RWPE2 (cell line): ENCODE results near the gene TSPEAR.

Experiments used
- ATAC-seq: fragments of 200-7000 bp; cut with Tn5 transposase; 3 replicates; pipeline ENCODE4 v1.9.1; 2021; ENCODE audit warnings: low read depth
- DNase-seq: peaks from one replicate; pipeline ENCODE4 v3.0.0-alpha.2; 2020; ENCODE audit warnings: low spot score
- H3K27ac ChIP-seq: fragments of 450-650 bp; 2 replicates; pipeline ENCODE4 v1.5.1; 2017; ENCODE audit warnings: mild to moderate bottlenecking; ENCODE audit not compliant: poor library complexity, severe bottlenecking
- H3K27me3 ChIP-seq: fragments of 250-450 bp; sonication (Bioruptor Pico); 2 replicates; pipeline ENCODE4 v1.5.1; 2021; ENCODE audit warnings: mild to moderate bottlenecking, moderate library complexity; ENCODE audit not compliant: insufficient read depth, poor library complexity, severe bottlenecking
- H3K36me3 ChIP-seq: fragments of 250-450 bp; sonication (Bioruptor Pico); 2 replicates; pipeline ENCODE4 v1.5.1; 2020; ENCODE audit warnings: low read depth, mild to moderate bottlenecking, moderate library complexity
- H3K4me1 ChIP-seq: fragments of 250-450 bp; sonication (Bioruptor Pico); 2 replicates; pipeline ENCODE4 v1.5.1; 2021; ENCODE audit warnings: mild to moderate bottlenecking, moderate library complexity; ENCODE audit not compliant: insufficient read depth, poor library complexity, severe bottlenecking
- H3K4me3 ChIP-seq: fragments of 250-450 bp; sonication (Bioruptor Pico); 2 replicates; pipeline ENCODE4 v1.5.1; 2021; ENCODE audit warnings: mild to moderate bottlenecking, moderate library complexity; ENCODE audit not compliant: severe bottlenecking
- H3K9me3 ChIP-seq: fragments of 250-450 bp; sonication (Bioruptor Pico); 2 replicates; pipeline ENCODE4 v1.5.1; 2021; ENCODE audit warnings: mild to moderate bottlenecking, moderate library complexity; ENCODE audit not compliant: severe bottlenecking
- CTCF ChIP-seq: fragments of 450-650 bp; IDR thresholded peaks from one replicate; pipeline ENCODE4 v1.5.1; 2017; ENCODE audit warnings: mild to moderate bottlenecking, moderate library complexity; ENCODE audit not compliant: poor library complexity, severe bottlenecking

The TSPEAR gene

GRCh38 chr21:44572959-44573583 lies 138.3 kb downstream of the TSPEAR start:
- no peak overlapping the region for H3K27ac ChIP-seq
- ATAC-seq (no peak), DNase-seq (no peak)
- no peaks in the 10 kb centered on the region for H3K4me1 ChIP-seq
- no peaks in the 10 kb centered on the region for H3K27me3 ChIP-seq
- H3K36me3 ChIP-seq = no peaks in the 10 kb centered on the region
- H3K9me3 ChIP-seq = peaks cover 2% of the 10 kb centered on the region
- no peak for TF ChIP-seq CTCF
- no peak overlapping the region for H3K4me3 ChIP-seq

- Histone ChIP-seq H3K4me3 (no peak overlapping the region), H3K36me3 (no peaks in the 10 kb centered on the region), H3K9me3 (peaks cover 2% of the 10 kb centered on the region), H3K4me1 (no peaks in the 10 kb centered on the region), H3K27ac (no peak overlapping the region), H3K27me3 (no peaks in the 10 kb centered on the region)
- DNase-seq = no peak
- no peak for TF ChIP-seq CTCF
- ATAC-seq = no peak
These were observed 139.3 kb downstream of the TSPEAR start for GRCh38 chr21:44571844-44572782.

- no peaks in the 10 kb centered on the region for H3K27me3 ChIP-seq
- ATAC-seq (no peak), DNase-seq (no peak)
- H3K4me3 ChIP-seq = no peak overlapping the region
- H3K36me3 ChIP-seq = no peaks in the 10 kb centered on the region
- no peaks in the 10 kb centered on the region for H3K4me1 ChIP-seq
- TF ChIP-seq CTCF = no peak
- H3K9me3 ChIP-seq = peaks cover 2% of the 10 kb centered on the region
- no peak overlapping the region for H3K27ac ChIP-seq
These were observed 140.1 kb downstream of the TSPEAR start for GRCh38 chr21:44571296-44571695.

- Histone ChIP-seq H3K27ac (no peak overlapping the region), H3K36me3 (no peaks in the 10 kb centered on the region), H3K27me3 (no peaks in the 10 kb centered on the region), H3K4me1 (no peaks in the 10 kb centered on the region), H3K9me3 (peaks cover 2% of the 10 kb centered on the region), H3K4me3 (no peak overlapping the region)
- no peak for TF ChIP-seq CTCF
- ATAC-seq (no peak), DNase-seq (no peak)
These were observed 141.4 kb downstream of the TSPEAR start for GRCh38 chr21:44569861-44570517.
